K562 (cell line): Measurements from ENCODE around the gene MYO7A. TPM values are rescaled to one million over a fixed set of nuclear protein-coding genes. Genes with fewer than 3 reads are reported as not detected.

Experiments used
- ATAC-seq: fragments of 200-7000 bp; cut with Tn5 transposase; 3 replicates; pipeline ENCODE4 v1.9.1; 2020; ENCODE audit warnings: moderate library complexity
- BruUV-seq: library from RNA; stranded (reverse); fragments of 400-500 nt; replicated peaks from 2 replicates; lab custom pipeline; 2021; lab: Mats Ljungman, UMichigan
- CTCF ChIA-PET: fragments of 300-600 bp; formaldehyde crosslinking; extraction: SDS; loops from one replicate; lab custom pipeline; 2021; ENCODE audit warnings: low intra/inter-chr PET ratio; lab: Yijun Ruan, JAX
- POLR2A ChIA-PET: fragments of 300-600, 350-650 bp; sonication (Branson Sonifier 250); formaldehyde crosslinking; extraction: SDS; loops from one replicate; lab custom pipeline; 2021; ENCODE audit warnings: antibody characterized with exemption, inconsistent platforms; lab: Yijun Ruan, JAX
- DNase-seq, 4 experiments: peaks; one replicate each; pipeline versions ENCODE4 v3.0.0 to v3.0.0-alpha.2; 2011 to 2018; ENCODE audit warnings: low spot score in 3 of 4, mixed read lengths in 3 of 4; ENCODE audit errors: extremely low read depth in 1 of 4
- FAIRE-seq: peaks from 2 replicates; lab custom pipeline; 2011; peaks lifted over from hg19 to GRCh38; lab: Jason Lieb, UNC
- H2AFZ ChIP-seq: 2 replicates; pipeline ENCODE4 v1.6.0; 2011; ENCODE audit warnings: low read depth, low read length, control low read depth, inconsistent platforms
- H3K27ac ChIP-seq: fragments of 200-600 bp; 3 replicates; pipeline ENCODE4 v1.8.0; 2011; ENCODE audit warnings: low read depth, mild to moderate bottlenecking, control low read depth, inconsistent platforms, low read length, moderate library complexity, mixed read lengths; ENCODE audit errors: extremely low read depth
- H3K27me3 ChIP-seq, 2 experiments: fragments of 300-600 bp in 1 of 2; 2 replicates in 1 of 2; 3 replicates in 1 of 2; pipeline versions ENCODE4 v1.6.0 to v1.8.0; 2011; ENCODE audit warnings: inconsistent platforms in 2 of 2, low read length in 2 of 2, mild to moderate bottlenecking in 1 of 2, mixed read lengths in 1 of 2, moderate library complexity in 1 of 2; ENCODE audit not compliant: control insufficient read depth in 2 of 2, insufficient read depth in 2 of 2
- H3K36me3 ChIP-seq: fragments of 300-600 bp; 3 replicates; pipeline ENCODE4 v1.8.0; 2011; ENCODE audit warnings: mild to moderate bottlenecking, low read length, inconsistent platforms; ENCODE audit not compliant: control insufficient read depth, insufficient read depth
- H3K4me1 ChIP-seq, 2 experiments: fragments of 200-600 bp in 1 of 2; replicated peaks in 1 of 2; 2 replicates in 1 of 2; 3 replicates in 1 of 2; pipeline versions ENCODE4 v1.5.1 to v1.8.0; 2011; ENCODE audit warnings: inconsistent platforms in 2 of 2, low read length in 2 of 2, mild to moderate bottlenecking in 1 of 2, mixed read lengths in 1 of 2, moderate library complexity in 1 of 2; ENCODE audit not compliant: control insufficient read depth in 2 of 2, insufficient read depth in 2 of 2
- H3K4me2 ChIP-seq: 2 replicates; pipeline ENCODE4 v1.6.1; 2011; ENCODE audit warnings: low read length, control low read depth, inconsistent platforms, mixed read lengths; ENCODE audit not compliant: insufficient read depth
- H3K4me3 ChIP-seq: fragments of 200-600 bp; sonication (generic), shearing (Covaris generic); 2 replicates; pipeline ENCODE4 v1.5.1; 2016; ENCODE audit warnings: control low read depth, inconsistent platforms
- H3K79me2 ChIP-seq: fragments of 200-600 bp; 3 replicates; pipeline ENCODE4 v1.8.0; 2011; ENCODE audit warnings: low read length, inconsistent platforms; ENCODE audit not compliant: control insufficient read depth, insufficient read depth
- H3K9ac ChIP-seq, 2 experiments: 2 replicates each; pipeline versions ENCODE4 v1.6.0 to v1.6.1; 2011; ENCODE audit warnings: low read depth in 2 of 2, low read length in 2 of 2, control low read depth in 1 of 2, inconsistent platforms in 1 of 2, mild to moderate bottlenecking in 1 of 2, mixed read lengths in 1 of 2; ENCODE audit not compliant: insufficient read depth in 1 of 2
- H3K9me1 ChIP-seq: one replicate; pipeline ENCODE4 v1.6.0; 2011; ENCODE audit warnings: inconsistent platforms, mild to moderate bottlenecking, low read length, moderate library complexity; ENCODE audit not compliant: control insufficient read depth, insufficient read depth
- H3K9me3 ChIP-seq: replicated peaks from 2 replicates; pipeline ENCODE4 v1.5.1; 2011; ENCODE audit warnings: low read depth, low read length, inconsistent platforms; ENCODE audit not compliant: control insufficient read depth, insufficient read depth
- H4K20me1 ChIP-seq: replicated peaks from 2 replicates; pipeline ENCODE4 v1.6.1; 2011; ENCODE audit warnings: low read length, inconsistent platforms, mixed read lengths; ENCODE audit not compliant: control insufficient read depth, insufficient read depth
- CBX8 ChIP-seq: fragments of 200-600 bp; sonication (generic); IDR thresholded peaks from 2 replicates; pipeline ENCODE4 v1.6.1; 2012; ENCODE audit warnings: borderline replicate concordance, mixed run types, low read depth, mild to moderate bottlenecking, moderate library complexity, mixed read lengths, low read length, control low read depth, inconsistent platforms; ENCODE audit not compliant: poor library complexity, severe bottlenecking; ENCODE audit errors: extremely low read depth
- DIDO1 ChIP-seq: fragments of 450-650 bp; IDR thresholded peaks from 2 replicates; pipeline ENCODE4 v1.6.1; 2016; ENCODE audit warnings: low read depth, missing biosample characterization, missing genetic modification characterization
- KDM4B ChIP-seq, 2 experiments: fragments of 450-650 bp in 1 of 2; sonication (generic) in 1 of 2; IDR thresholded peaks; 2 replicates each; pipeline ENCODE4 v1.6.1; 2016 to 2017; ENCODE audit warnings: borderline replicate concordance in 2 of 2, antibody characterized with exemption in 1 of 2, low read depth in 1 of 2, mild to moderate bottlenecking in 1 of 2
- KLF1 ChIP-seq: fragments of 450-650 bp; IDR thresholded peaks from 2 replicates; pipeline ENCODE4 v1.6.1; 2016; ENCODE audit warnings: missing genetic modification characterization, missing compliant biosample characterization
- PCBP2 ChIP-seq: fragments of 200-400 bp; formaldehyde crosslinking; IDR thresholded peaks from 2 replicates; pipeline ENCODE4 v1.6.1; 2018; ENCODE audit warnings: low read length, low read depth, mild to moderate bottlenecking, moderate library complexity; ENCODE audit not compliant: poor library complexity, severe bottlenecking
- POLR2AphosphoS5 ChIP-seq: IDR thresholded peaks from 2 replicates; pipeline ENCODE4 v1.6.1; 2011; ENCODE audit warnings: mild to moderate bottlenecking, low read depth, low read length, moderate library complexity; ENCODE audit not compliant: control insufficient read depth, insufficient read depth
- SAFB ChIP-seq: fragments of 200-400 bp; formaldehyde crosslinking; IDR thresholded peaks from 2 replicates; pipeline ENCODE4 v1.6.1; 2017; ENCODE audit warnings: low read depth, low read length, borderline replicate concordance
- SMAD3 ChIP-seq: fragments of 450-650 bp; formaldehyde crosslinking; conservative IDR thresholded peaks from 2 replicates; pipeline ENCODE4 v1.4.0; 2020; ENCODE audit warnings: mild to moderate bottlenecking
- SRF ChIP-seq, 2 experiments: fragments of 250-450, 450-650 bp in 1 of 2; sonication (Bioruptor Pico) in 1 of 2; sonication (generic) in 1 of 2; formaldehyde crosslinking; IDR thresholded peaks; 2 replicates each; pipeline versions ENCODE4 v1.5.0 to v1.5.1; 2020 to 2022; ENCODE audit warnings: mild to moderate bottlenecking in 1 of 2, missing genetic modification reagents in 1 of 2
- SRSF1 ChIP-seq: fragments of 200-400 bp; formaldehyde crosslinking; IDR thresholded peaks from 2 replicates; pipeline ENCODE4 v1.6.1; 2017; ENCODE audit warnings: mild to moderate bottlenecking, low read depth, low read length, moderate library complexity
- TSC22D4 ChIP-seq: fragments of 450-650 bp; IDR thresholded peaks from 2 replicates; pipeline ENCODE4 v1.6.1; 2016; ENCODE audit warnings: missing genetic modification characterization, missing biosample characterization, control low read depth
- U2AF1 ChIP-seq: fragments of 200-400 bp; formaldehyde crosslinking; optimal IDR thresholded peaks from 2 replicates; pipeline ENCODE3; 2017; ENCODE audit warnings: mild to moderate bottlenecking, low read depth, low read length, moderate library complexity
- ZNF274 ChIP-seq: IDR thresholded peaks from 2 replicates; pipeline ENCODE4 v1.6.1; 2011; ENCODE audit warnings: low read depth, mild to moderate bottlenecking, low read length, moderate library complexity, borderline replicate concordance
- ZNF764 ChIP-seq: fragments of 250-450 bp; sonication (Bioruptor Pico); IDR thresholded peaks from 2 replicates; pipeline ENCODE4 v1.4.0; 2020; ENCODE audit warnings: low read depth, mild to moderate bottlenecking, moderate library complexity
- WGBS: fragments of 100-300 bp; shearing (Covaris generic); methylation state at CpG from one replicate; pipeline ENCODE4 v1.1.6; 2016; ENCODE audit warnings: low coverage, mixed read lengths; ENCODE audit not compliant: insufficient coverage; ENCODE audit errors: missing lambda C conversion rate; 5-methylcytosine and 5-hydroxymethylcytosine counted together
- in situ Hi-C: fragments of 300-500 bp; cut with MboI; formaldehyde crosslinking; loops from 4 replicates; pipeline ENCODE4 v1.15.0; 2018; ENCODE audit warnings: inconsistent platforms, mixed read lengths
- intact Hi-C: fragments of 100-400 bp; cut with micrococcal nuclease; formaldehyde crosslinking; loops from 2 replicates; pipeline ENCODE4 v1.14.2; 2022
- polyA plus RNA-seq, 8 experiments: library from polyadenylated mRNA; depleted of rRNA in 4 of 8; stranded (reverse) in 5 of 8; unstranded in 3 of 8; fragments of >200 nt; fragmentation: Nextera tagmentation in 2 of 8; fragmentation: Illumina TruSeq in 1 of 8; extraction: Ambion mirVana in 2 of 8; extraction: Trizol in 1 of 8; gene quantifications; 2 replicates each; pipeline versions ENCODE4 v1.2.1 to v1.2.3, GENCODE V29; 2011 to 2014; ENCODE audit warnings: inconsistent platforms in 1 of 8, missing spikeins in 1 of 8
- total RNA-seq, 7 experiments: library from RNA; depleted of rRNA in 6 of 7; stranded (reverse); fragments of >200 nt in 6 of 7; fragmentation: Illumina TruSeq in 2 of 7; extraction: Trizol in 2 of 7; gene quantifications; 2 replicates each; pipeline versions ENCODE4 v1.2.1 to v1.2.3, GENCODE V29; 2011 to 2021; ENCODE audit warnings: low replicate concordance in 1 of 7
- TF ChIP-seq, protein P1 (sequence below): sonication (generic); formaldehyde crosslinking; IDR thresholded peaks from 2 replicates; pipeline ENCODE4 v1.8.0; 2022; ENCODE audit warnings: mild to moderate bottlenecking, missing genetic modification reagents
- TF ChIP-seq, protein P2 (sequence below): fragments of 250-450 bp; sonication (Bioruptor Pico); IDR thresholded peaks from 2 replicates; pipeline ENCODE4 v1.9.0; 2021; ENCODE audit warnings: mild to moderate bottlenecking, inconsistent platforms

MYO7A gene
- total and polyA plus RNA-seq, 9 of the 15 experiments (the other 6 are each of a cell fraction or from before 2014, with no cell fraction given) = 0.01 to 0.11 (median 0.07) TPM; not detected in 1

DNA sequence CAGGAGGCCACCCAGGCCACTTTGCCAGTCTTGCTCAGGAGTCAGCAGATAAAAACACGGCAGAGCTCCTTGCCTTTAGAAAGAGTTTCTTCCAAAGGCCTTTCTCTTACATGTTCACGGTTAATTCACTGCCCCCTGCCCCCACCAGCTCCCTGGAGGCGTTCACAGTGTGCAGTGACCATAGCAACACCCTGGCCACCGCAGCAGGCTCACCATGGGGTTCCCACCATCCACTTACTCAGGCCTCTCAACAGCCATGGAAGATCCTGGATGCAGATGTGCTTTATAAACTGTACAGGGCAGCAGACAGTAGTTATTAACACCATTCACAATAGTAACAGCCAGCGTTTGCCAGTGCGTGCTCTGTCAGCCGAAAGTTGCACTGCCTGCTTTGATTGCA lies 10.6 kb upstream of the MYO7A start:
- Histone ChIP-seq H3K9me1 (no peaks in the 10 kb centered on the region), H3K27ac (no peak overlapping the region), H3K4me3 (no peak overlapping the region), H3K9ac (no peak overlapping the region), H3K4me1 (peaks cover 0 to 17% of the 10 kb centered on the region in 2 experiments; a peak in 2 of 5 replicates), H3K79me2 (no peaks in the 10 kb centered on the region), H3K36me3 (no peaks in the 10 kb centered on the region), H3K9me3 (no peaks in the 10 kb centered on the region), H3K4me2 (no peak overlapping the region), H2AFZ (no peak overlapping the region)
- ChIA-PET CTCF (no interaction called here), POLR2A (interaction anchor here (0.6 kb wide), 1 partner anchor 11 kb away, joined by 4 read pairs; the partner anchor contains the start of gene MYO7A)
- FAIRE-seq (no peak), ATAC-seq (no peak)
- intact Hi-C loops = no loop called here
- WGBS = 1% methylated on average over 7 of the region's 7 CpGs
- BruUV-seq = no TSS peak
- no peak for TF ChIP-seq POLR2AphosphoS5
- TF ChIP-seq CBX8 = no peak
- TF ChIP-seq SMAD3 = no peak
- TF ChIP-seq, protein P1, sequence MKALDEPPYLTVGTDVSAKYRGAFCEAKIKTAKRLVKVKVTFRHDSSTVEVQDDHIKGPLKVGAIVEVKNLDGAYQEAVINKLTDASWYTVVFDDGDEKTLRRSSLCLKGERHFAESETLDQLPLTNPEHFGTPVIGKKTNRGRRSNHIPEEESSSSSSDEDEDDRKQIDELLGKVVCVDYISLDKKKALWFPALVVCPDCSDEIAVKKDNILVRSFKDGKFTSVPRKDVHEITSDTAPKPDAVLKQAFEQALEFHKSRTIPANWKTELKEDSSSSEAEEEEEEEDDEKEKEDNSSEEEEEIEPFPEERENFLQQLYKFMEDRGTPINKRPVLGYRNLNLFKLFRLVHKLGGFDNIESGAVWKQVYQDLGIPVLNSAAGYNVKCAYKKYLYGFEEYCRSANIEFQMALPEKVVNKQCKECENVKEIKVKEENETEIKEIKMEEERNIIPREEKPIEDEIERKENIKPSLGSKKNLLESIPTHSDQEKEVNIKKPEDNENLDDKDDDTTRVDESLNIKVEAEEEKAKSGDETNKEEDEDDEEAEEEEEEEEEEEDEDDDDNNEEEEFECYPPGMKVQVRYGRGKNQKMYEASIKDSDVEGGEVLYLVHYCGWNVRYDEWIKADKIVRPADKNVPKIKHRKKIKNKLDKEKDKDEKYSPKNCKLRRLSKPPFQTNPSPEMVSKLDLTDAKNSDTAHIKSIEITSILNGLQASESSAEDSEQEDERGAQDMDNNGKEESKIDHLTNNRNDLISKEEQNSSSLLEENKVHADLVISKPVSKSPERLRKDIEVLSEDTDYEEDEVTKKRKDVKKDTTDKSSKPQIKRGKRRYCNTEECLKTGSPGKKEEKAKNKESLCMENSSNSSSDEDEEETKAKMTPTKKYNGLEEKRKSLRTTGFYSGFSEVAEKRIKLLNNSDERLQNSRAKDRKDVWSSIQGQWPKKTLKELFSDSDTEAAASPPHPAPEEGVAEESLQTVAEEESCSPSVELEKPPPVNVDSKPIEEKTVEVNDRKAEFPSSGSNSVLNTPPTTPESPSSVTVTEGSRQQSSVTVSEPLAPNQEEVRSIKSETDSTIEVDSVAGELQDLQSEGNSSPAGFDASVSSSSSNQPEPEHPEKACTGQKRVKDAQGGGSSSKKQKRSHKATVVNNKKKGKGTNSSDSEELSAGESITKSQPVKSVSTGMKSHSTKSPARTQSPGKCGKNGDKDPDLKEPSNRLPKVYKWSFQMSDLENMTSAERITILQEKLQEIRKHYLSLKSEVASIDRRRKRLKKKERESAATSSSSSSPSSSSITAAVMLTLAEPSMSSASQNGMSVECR (CRISPR knock-in tag) = no peak
- no peak for TF ChIP-seq DIDO1 (tag)
- TF ChIP-seq PCBP2 = no peak
- no peak for TF ChIP-seq SRF (CRISPR knock-in tag; IDR thresholded peaks at IDR 0.05)
- no peak for TF ChIP-seq SAFB
- TF ChIP-seq, protein P2, sequence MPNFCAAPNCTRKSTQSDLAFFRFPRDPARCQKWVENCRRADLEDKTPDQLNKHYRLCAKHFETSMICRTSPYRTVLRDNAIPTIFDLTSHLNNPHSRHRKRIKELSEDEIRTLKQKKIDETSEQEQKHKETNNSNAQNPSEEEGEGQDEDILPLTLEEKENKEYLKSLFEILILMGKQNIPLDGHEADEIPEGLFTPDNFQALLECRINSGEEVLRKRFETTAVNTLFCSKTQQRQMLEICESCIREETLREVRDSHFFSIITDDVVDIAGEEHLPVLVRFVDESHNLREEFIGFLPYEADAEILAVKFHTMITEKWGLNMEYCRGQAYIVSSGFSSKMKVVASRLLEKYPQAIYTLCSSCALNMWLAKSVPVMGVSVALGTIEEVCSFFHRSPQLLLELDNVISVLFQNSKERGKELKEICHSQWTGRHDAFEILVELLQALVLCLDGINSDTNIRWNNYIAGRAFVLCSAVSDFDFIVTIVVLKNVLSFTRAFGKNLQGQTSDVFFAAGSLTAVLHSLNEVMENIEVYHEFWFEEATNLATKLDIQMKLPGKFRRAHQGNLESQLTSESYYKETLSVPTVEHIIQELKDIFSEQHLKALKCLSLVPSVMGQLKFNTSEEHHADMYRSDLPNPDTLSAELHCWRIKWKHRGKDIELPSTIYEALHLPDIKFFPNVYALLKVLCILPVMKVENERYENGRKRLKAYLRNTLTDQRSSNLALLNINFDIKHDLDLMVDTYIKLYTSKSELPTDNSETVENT (CRISPR knock-in tag) = no peak
- TF ChIP-seq KLF1 = no peak
- TF ChIP-seq SRSF1 = no peak
- TF ChIP-seq U2AF1 = no peak
- TF ChIP-seq ZNF764 = no peak
- no peak for TF ChIP-seq TSC22D4
- no peak for TF ChIP-seq ZNF274
- TF ChIP-seq KDM4B (IDR thresholded peaks at IDR 0.05; ENCODE audit: borderline replicate concordance in 2 of 2, low read depth in 1 of 2) = no peak
- TF ChIP-seq, all 486 proteins: peak for 0
- DNase-seq = no peak
- in situ Hi-C loops = no loop called here
- peaks cover 11 to 79% of the 10 kb centered on the region in 2 experiments; a peak in 4 of 5 replicates for H3K27me3 ChIP-seq
- H4K20me1 ChIP-seq = no peaks in the 10 kb centered on the region; the same call in 1 of the 2 replicates
